ENCODE measurements around the gene GALNT2. TPM values are rescaled to one million over a fixed set of nuclear protein-coding genes. Genes with fewer than 3 reads are reported as not detected.

The GALNT2 gene
- total and polyA plus RNA-seq, 9 of the 15 experiments (the other 6 are each of a cell fraction or from before 2014, with no cell fraction given) = 1.6 to 106 (median 51.9) TPM

DNA sequence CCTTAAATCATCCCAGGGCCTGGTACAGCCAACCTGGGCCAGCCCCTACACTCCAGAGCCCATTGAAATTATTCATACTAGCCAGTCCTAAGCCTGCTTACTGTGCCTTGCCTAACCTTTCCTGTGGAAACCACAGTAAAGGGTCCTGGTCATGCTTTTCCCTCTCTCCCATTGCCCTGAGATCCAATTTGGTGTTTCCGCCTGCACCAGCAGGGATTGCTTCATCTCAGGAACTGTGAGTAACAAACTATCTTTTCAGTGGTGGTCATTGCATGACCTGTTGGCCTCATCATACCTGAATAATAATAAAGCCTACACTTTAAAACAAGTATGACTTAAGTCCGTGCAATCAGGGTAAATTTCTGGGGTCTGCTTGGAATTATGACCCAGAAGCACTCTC is 18.7 kb upstream of the GALNT2 start:
- Histone ChIP-seq H4K20me1 (replicated peaks; ENCODE audit: control insufficient read depth, insufficient read depth, low read length) (no peaks in the 10 kb centered on the region), H3K27me3 (ENCODE audit: control insufficient read depth in 2 of 2, insufficient read depth in 2 of 2, low read length in 2 of 2) (peaks cover 26 to 48% of the 10 kb centered on the region in 2 experiments; a peak in 4 of 5 replicates), H3K36me3 (ENCODE audit: control insufficient read depth, insufficient read depth, low read length) (no peaks in the 10 kb centered on the region), H2AFZ (ENCODE audit: low read depth, low read length) (no peak overlapping the region), H3K27ac (ENCODE audit: extremely low read depth, low read depth, low read length) (no peak overlapping the region), H3K4me3 (no peak overlapping the region), H3K4me2 (ENCODE audit: insufficient read depth, low read length) (no peak overlapping the region), H3K79me2 (ENCODE audit: control insufficient read depth, insufficient read depth, low read length) (no peaks in the 10 kb centered on the region), H3K9ac (ENCODE audit: insufficient read depth in 1 of 2, low read depth in 2 of 2, low read length in 2 of 2) (no peak overlapping the region), H3K9me1 (ENCODE audit: control insufficient read depth, insufficient read depth, low read length) (no peaks in the 10 kb centered on the region), H3K4me1 (replicated peaks in 1 of 2; ENCODE audit: control insufficient read depth in 2 of 2, insufficient read depth in 2 of 2, low read length in 2 of 2) (peaks cover 0 to 7% of the 10 kb centered on the region in 2 experiments; a peak in 2 of 5 replicates), H3K9me3 (replicated peaks; ENCODE audit: control insufficient read depth, insufficient read depth, low read depth, low read length) (no peaks in the 10 kb centered on the region)
- no TSS peak for BruUV-seq (replicated peaks)
- TF ChIP-seq CEBPG (CRISPR knock-in tag; IDR thresholded peaks at IDR 0.05) = no peak
- TF ChIP-seq CEBPG (tag; conservative IDR thresholded peaks at IDR 0.05 in 1 of 2, IDR thresholded peaks at IDR 0.05 in 1 of 2) = 0 out of 4 replicates have a peak, but pooled peaks have one; percentile 18 to 36
- TF ChIP-seq ARHGAP35 (IDR thresholded peaks at IDR 0.05; ENCODE audit: partially characterized antibody) = no peak
- POLR2A ChIA-PET = interaction anchor here (0.6 kb wide), 1 partner anchor 66 kb away, joined by 3 read pairs; no protein-coding TSS in a partner anchor
- intact Hi-C loops (cut with micrococcal nuclease) (no loop called here), in situ Hi-C loops (cut with MboI) (no loop called here)
- WGBS (ENCODE audit: insufficient coverage, low coverage, missing lambda C conversion rate) = 23% methylated on average over 2 of the region's 2 CpGs
- FAIRE-seq (no peak), DNase-seq (ENCODE audit: extremely low read depth in 1 of 4, low spot score in 3 of 4) (no peak), ATAC-seq (no peak)
- CTCF ChIA-PET (ENCODE audit: low intra/inter-chr PET ratio) = no interaction called here

DNA sequence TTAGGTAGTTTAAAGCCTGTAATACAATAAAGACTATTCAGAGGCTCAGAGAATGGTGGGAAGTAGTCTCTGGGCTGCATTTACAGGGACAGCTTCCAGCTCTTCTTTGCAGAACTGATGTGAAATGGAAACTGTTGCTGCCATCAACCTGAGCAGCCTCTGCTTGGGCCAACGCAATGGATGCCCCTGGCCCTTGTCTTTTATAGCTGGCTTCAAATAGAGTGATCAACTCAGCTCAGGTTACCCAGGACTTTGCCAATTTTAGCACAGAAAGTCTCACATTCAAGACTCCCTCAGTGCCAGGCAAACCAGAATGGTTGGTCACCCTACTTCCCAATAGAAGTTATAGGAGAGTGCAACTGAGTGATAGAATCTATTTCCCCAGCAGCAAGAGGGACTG is 18.1 kb upstream of the GALNT2 start:
- H4K20me1 ChIP-seq (replicated peaks; ENCODE audit: control insufficient read depth, insufficient read depth, low read length) = no peaks in the 10 kb centered on the region
- TF ChIP-seq, protein P1, sequence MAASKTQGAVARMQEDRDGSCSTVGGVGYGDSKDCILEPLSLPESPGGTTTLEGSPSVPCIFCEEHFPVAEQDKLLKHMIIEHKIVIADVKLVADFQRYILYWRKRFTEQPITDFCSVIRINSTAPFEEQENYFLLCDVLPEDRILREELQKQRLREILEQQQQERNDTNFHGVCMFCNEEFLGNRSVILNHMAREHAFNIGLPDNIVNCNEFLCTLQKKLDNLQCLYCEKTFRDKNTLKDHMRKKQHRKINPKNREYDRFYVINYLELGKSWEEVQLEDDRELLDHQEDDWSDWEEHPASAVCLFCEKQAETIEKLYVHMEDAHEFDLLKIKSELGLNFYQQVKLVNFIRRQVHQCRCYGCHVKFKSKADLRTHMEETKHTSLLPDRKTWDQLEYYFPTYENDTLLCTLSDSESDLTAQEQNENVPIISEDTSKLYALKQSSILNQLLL (CRISPR knock-in tag; IDR thresholded peaks at IDR 0.05; ENCODE audit: borderline replicate concordance) = no peak
- TF ChIP-seq, protein P2, sequence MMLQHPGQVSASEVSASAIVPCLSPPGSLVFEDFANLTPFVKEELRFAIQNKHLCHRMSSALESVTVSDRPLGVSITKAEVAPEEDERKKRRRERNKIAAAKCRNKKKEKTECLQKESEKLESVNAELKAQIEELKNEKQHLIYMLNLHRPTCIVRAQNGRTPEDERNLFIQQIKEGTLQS (IDR thresholded peaks at IDR 0.05) = no peak
- TF ChIP-seq, protein P2 (CRISPR knock-in tag; conservative IDR thresholded peaks at IDR 0.05) = no peak
- TF ChIP-seq ZNF408 (CRISPR knock-in tag; IDR thresholded peaks at IDR 0.05; ENCODE audit: low read depth) (no peak), HMG20A (CRISPR knock-in tag; conservative IDR thresholded peaks at IDR 0.05) (no peak), HDAC8 (tag; IDR thresholded peaks at IDR 0.05) (no peak)
- TF ChIP-seq, protein P3, sequence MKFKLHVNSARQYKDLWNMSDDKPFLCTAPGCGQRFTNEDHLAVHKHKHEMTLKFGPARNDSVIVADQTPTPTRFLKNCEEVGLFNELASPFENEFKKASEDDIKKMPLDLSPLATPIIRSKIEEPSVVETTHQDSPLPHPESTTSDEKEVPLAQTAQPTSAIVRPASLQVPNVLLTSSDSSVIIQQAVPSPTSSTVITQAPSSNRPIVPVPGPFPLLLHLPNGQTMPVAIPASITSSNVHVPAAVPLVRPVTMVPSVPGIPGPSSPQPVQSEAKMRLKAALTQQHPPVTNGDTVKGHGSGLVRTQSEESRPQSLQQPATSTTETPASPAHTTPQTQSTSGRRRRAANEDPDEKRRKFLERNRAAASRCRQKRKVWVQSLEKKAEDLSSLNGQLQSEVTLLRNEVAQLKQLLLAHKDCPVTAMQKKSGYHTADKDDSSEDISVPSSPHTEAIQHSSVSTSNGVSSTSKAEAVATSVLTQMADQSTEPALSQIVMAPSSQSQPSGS (CRISPR knock-in tag; IDR thresholded peaks at IDR 0.05) = no peak

More for the DNA sequence above, 18.1 kb upstream of the GALNT2 start:
- H3K27ac ChIP-seq (ENCODE audit: extremely low read depth, low read depth, low read length) = no peak overlapping the region
- no peaks in the 10 kb centered on the region for H3K36me3 ChIP-seq (ENCODE audit: control insufficient read depth, insufficient read depth, low read length)
- 0% methylated on average over 1 of the region's 1 CpG for WGBS (ENCODE audit: insufficient coverage, low coverage, missing lambda C conversion rate)
- ATAC-seq (no peak), DNase-seq (ENCODE audit: extremely low read depth in 1 of 4, low spot score in 3 of 4) (no peak), FAIRE-seq (no peak)
- BruUV-seq (replicated peaks) = no TSS peak
- H3K27me3 ChIP-seq (ENCODE audit: control insufficient read depth in 2 of 2, insufficient read depth in 2 of 2, low read length in 2 of 2) = peaks cover 23 to 44% of the 10 kb centered on the region in 2 experiments; a peak in 4 of 5 replicates
- POLR2A ChIA-PET = interaction anchor here (0.6 kb wide), 1 partner anchor 66 kb away, joined by 3 read pairs; no protein-coding TSS in a partner anchor
- no peaks in the 10 kb centered on the region for H3K9me3 ChIP-seq (replicated peaks; ENCODE audit: control insufficient read depth, insufficient read depth, low read depth, low read length)
- peaks cover 0 to 7% of the 10 kb centered on the region in 2 experiments; a peak in 2 of 5 replicates for H3K4me1 ChIP-seq (replicated peaks in 1 of 2; ENCODE audit: control insufficient read depth in 2 of 2, insufficient read depth in 2 of 2, low read length in 2 of 2)
- intact Hi-C loops (cut with micrococcal nuclease) = no loop called here
- H3K9me1 ChIP-seq (ENCODE audit: control insufficient read depth, insufficient read depth, low read length) = no peaks in the 10 kb centered on the region
- in situ Hi-C loops (cut with MboI) = no loop called here
- CTCF ChIA-PET (ENCODE audit: low intra/inter-chr PET ratio) = no interaction called here
- H3K9ac ChIP-seq (ENCODE audit: insufficient read depth in 1 of 2, low read depth in 2 of 2, low read length in 2 of 2) = no peak overlapping the region
- no peak overlapping the region for H2AFZ ChIP-seq (ENCODE audit: low read depth, low read length)
- H3K4me3 ChIP-seq = no peak overlapping the region
- no peaks in the 10 kb centered on the region for H3K79me2 ChIP-seq (ENCODE audit: control insufficient read depth, insufficient read depth, low read length)
- H3K4me2 ChIP-seq (ENCODE audit: insufficient read depth, low read length) = no peak overlapping the region

Measured in K562 (cell line).